ENCODE results near the gene EIF2B4.
"Not testable (repeated sequence)": the region's sequence is repeated elsewhere in the genome, so short reads cannot be mapped to it uniquely, and the experiment has no call there.

The EIF2B4 gene

DNA sequence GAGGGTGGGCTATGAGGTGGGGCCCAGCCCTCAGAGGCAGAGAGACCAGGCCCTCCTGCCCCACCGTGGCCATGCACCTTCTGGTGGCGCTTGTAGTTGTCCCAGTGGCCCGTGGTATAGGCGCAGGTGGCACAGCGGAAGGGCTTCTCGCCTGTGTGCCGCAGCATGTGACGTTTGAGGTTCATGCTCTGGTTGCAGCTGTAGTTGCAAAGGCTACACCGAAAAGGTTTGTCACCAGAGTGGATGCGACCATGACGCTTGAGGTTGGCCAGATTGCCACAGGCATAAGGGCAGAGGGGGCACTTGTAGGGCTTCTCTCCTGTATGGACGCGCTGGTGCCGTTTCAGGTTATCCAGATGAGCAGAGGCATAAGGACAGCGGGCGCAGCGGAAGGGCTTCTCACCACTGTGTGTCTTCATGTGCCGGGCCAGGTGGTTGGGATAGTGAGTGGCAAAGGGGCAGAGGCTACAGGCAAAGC is 7.5 kb upstream of the EIF2B4 start:
- DNase-seq (ENCODE audit: low read depth): no peak

- no peak for DNase-seq (ENCODE audit: low read depth)
These were observed 6.9 kb upstream of the EIF2B4 start for GRCh38 chr2:27376866-27377617.

DNA sequence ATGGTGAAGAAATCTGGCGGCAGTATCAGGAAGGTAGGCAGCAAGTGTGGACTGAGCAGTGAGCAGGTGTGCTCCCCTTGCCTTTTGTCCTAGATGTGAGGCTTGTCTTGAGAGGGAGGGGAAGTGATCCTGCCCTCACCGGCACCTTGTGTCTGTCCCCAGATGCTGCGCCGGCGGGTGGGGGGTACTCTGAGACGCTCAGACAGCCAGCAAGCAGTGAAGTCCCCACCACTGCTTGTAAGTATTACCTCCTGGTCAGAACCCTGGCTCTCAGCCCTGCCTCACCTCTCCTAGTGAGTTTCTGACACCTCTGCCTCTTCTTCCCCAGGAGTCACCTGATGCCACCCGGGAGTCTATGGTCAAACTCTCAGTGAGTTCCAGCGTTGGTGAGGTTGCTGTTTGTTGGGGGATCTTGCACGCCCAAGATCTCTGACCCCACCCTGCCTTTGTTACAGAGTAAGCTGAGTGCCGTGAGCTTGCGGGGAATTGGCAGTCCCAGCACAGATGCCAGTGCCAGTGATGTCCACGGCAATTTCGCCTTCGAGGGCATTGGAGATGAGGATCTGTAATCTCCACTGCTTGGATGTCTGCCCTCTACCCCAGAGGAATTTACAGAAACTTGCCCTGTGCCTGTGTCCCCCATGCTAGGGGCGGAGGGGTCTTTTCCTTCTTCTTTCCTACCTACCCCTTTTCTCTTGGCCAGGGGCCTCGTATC is 6.2 kb upstream of the EIF2B4 start:
- DNase-seq (ENCODE audit: low read depth): no peak

DNA sequence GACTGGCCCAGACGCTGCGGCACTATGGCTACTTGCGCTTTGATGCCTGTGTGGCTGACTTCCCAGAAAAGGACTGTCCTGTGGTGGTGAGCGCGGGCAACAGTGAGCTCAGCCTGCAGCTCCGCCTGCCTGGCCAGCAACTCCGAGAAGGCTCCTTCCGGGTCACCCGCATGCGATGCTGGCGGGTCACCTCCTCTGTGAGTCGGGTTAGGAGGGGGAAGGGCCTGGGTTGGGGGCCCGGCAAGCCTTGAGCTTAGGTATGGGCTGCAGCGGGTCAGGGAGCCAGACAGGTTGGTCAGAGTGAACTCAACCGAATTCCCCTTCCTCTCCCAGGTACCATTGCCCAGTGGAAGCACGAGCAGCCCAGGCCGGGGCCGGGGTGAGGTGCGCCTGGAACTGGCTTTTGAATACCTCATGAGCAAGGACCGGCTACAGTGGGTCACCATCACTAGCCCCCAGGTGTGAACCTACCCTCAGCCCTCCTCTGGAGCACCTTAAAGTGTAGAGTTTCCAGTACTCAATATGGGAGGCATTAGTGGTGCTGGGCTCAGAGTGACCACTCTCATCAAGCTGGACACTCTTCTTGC is 5.5 kb upstream of the EIF2B4 start:
- DNase-seq (ENCODE audit: low read depth): no peak

- no peak for DNase-seq (ENCODE audit: low read depth)
These were observed 3.4 kb upstream of the EIF2B4 start for GRCh38 chr2:27373567-27373966.

DNA sequence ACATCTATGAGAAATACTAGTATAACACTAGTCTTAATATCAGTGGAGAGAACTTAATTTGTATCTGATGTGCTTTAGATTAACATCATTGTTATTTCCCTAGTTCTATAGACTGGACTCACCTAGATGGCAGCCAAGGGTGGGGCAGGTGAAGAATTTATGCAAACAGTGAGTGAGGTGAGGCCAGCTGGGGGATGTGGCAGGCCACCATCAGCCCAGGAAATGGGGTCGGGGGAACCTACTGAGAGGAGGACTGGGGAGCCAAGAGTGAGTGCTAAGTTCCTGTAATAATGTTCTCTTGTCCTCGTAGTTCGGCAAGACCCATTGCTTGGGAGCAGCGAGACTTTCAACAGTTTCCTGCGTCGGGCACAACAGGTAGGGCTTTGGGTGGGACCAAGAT is 2.8 kb upstream of the EIF2B4 start:
- DNase-seq (ENCODE audit: low read depth): no peak

DNA sequence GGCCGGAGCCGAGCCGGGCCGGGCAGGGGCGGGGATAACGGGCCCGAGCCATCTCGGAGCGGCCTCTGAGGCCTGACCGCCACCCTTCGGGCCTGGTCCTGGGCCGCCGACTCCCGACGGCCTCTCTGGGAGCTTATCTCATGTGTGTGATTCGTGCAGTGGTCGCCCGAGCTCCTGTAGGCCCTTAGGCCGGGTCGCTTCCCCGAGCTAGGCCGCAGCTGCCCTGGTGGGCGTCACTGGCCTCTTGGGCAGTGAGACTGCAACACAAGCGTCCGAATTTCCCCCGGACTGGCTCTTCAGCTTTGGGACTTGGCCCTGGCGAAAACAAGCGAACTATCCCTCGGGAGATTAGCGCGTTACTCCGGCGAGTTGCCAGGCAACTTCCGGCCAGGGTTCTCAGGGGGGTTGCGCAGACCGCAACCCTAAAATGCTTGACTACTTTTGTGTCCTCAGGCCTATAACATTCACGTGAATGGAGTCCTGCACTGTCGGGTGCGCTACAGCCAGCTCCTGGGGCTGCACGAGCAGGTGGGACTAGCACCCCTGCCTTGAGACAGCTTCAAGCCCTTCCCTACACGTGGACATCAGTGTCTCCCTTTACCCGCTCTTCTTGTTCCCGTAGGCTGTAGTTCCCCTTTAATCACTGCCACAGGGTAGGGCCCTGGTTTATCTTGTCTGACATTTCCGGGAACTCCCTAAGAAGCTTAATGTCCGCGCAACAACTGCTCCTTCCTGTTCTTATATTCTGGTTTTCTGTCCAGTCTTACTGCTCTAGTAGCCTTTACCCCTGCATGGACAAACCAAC is 880 bp upstream of the EIF2B4 start:
- peak; percentile 61 for DNase-seq (ENCODE audit: low read depth)

GRCh38 chr2:27369471-27370025 is 590 bp downstream of the EIF2B4 start:
- DNase-seq (ENCODE audit: low read depth): peak; percentile 60

DNA sequence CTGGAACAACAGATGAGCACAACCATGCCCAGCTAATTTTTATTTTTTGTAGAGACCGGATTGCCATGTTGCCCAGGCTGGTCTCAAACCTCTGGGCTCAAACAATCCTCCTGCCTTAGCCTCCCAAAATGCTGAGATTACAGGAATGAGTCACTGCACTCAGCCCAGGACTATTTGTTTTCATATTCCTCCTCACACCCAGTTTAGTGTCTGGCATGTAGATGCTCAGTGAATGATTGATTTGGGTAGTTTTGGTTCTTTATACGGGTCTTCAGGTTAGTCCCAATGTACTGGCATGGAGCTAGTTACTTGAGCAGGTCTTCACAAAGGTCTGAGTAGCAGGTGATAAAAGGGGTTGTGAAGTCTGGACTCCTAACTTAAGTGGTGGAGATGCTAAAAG is 6.2 kb downstream of the EIF2B4 start:
- no peak for DNase-seq (ENCODE audit: low read depth)

DNA sequence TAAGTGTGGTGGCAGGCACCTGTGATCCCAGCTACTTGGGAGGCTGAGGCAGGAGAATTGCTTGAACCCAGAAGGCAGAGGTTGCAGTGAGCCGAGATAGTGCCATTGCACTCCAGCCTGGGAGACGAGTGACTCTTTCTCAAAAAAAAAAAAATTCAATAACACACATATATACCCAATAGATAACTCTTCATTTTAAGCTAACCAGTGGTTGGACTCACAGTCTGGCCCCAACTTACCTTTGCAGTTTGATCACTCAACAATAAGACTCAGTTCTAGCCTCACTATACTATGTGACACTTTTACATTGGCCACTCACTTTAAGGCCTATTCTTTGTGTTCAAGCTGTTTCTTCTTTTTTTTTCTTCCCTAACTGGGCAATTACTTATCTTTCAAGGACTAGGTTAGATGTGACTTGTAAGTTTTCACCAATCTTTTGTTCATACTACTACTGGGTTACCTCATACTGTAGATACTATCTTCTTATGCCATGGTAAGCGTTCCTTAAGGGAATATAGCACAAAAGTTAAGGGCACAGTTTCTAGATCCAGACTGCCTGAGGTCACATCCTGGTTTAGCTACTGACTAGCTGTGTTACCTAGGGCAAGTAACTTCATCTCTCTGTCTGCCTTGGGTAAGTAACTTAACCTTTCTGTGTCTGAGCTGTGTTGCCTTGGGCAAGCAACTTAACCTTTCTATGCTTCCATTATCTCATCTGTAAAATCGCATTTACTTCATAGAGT is 7.3 kb downstream of the EIF2B4 start:
- no peak for DNase-seq (ENCODE audit: low read depth)

DNA sequence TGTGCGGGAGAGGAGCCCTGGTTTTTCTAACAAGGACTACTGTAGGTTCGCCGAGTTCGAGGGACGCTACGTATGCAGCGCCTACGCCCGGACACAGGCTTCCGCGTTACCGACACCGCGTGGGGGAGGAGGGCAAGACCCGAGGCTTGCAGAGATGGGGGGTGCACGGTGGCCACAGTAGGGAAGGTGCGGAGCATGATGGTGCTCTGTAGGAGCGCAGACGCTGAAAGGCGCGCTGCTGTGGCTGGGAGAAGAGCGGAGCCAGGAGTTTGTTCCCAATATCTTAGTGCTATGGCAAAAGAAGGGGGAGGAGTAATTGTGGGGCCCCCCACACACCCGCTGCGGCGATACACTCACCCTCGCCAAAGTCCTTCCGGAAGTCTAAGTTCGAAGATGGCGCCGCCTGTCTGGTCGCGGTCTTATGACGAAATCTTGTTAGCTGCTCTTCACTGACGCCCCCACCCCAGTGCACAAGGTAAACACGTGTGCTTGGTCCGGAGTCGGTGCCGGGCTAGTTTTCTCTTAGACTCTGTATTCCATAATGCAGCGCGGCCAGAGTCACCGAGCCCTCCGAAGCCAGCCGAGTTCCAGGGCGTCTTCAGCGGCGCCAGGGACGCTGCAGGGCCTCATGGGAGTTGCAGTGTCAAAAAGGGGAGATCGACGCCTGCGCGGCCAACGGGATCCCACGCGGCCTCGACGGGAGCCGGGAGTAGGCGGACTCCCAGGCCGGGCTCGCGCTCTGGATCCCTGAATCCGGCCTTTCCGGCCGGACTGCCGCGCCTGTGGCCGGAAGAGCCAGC is 13.6 kb downstream of the EIF2B4 start, which contains the start of gene GTF3C2:
TSS of gene GTF3C2 (minus strand) at position 383 of the 800 bp plus-strand sequence. CDS start 13,210 bp downstream, outside the sequence.
- peak; percentile 94 for DNase-seq (ENCODE audit: low read depth)

- DNase-seq (ENCODE audit: low read depth): peak; percentile 43
These were observed 14.1 kb downstream of the EIF2B4 start for GRCh38 chr2:27356056-27356381.

GRCh38 chr2:27354597-27354927 is 15.6 kb downstream of the EIF2B4 start:
- no peak for DNase-seq (ENCODE audit: low read depth)

DNA sequence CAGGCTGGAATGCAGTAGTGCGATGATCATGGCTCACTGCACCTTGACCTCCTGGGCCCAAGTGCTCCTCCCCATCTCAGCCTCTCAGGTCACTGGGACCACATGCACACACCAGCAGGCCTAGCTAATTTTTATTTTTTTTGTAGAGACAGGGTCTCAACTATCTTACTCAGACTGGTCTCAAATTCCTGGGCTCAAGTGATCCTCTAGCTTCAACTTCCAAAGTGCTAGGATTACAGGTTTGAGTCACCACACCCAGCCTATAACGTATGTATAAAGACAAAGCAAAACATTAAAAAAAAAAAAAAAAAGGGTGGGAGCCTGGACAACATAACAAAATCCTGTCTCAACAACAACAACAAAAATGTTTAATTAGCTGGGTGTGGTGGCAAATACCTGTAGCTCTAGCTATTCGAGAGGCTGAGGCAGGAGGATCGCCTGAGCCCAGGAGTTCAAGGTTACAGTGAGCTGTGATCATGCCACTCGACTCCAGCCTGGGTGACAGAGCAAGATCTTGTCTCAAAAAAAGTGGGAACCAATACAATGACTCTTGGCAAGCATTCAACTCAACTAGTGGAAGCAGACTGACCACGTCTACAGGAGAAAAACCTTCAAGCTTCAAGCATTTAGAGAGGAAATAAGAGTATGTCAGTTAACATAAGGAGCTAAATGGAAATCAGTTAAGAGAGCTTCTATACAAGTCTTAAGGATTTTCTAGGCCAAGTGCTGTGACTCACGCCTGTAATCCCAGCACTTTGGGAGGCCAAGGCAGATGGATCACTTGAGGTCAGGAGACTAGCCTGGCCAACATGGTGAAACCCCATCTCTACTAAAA is 16.2 kb downstream of the EIF2B4 start:
- DNase-seq (ENCODE audit: low read depth): peak; percentile 48

GRCh38 chr2:27353386-27353761 is 16.8 kb downstream of the EIF2B4 start:
- DNase-seq (ENCODE audit: low read depth): not testable (repeated sequence)

DNA sequence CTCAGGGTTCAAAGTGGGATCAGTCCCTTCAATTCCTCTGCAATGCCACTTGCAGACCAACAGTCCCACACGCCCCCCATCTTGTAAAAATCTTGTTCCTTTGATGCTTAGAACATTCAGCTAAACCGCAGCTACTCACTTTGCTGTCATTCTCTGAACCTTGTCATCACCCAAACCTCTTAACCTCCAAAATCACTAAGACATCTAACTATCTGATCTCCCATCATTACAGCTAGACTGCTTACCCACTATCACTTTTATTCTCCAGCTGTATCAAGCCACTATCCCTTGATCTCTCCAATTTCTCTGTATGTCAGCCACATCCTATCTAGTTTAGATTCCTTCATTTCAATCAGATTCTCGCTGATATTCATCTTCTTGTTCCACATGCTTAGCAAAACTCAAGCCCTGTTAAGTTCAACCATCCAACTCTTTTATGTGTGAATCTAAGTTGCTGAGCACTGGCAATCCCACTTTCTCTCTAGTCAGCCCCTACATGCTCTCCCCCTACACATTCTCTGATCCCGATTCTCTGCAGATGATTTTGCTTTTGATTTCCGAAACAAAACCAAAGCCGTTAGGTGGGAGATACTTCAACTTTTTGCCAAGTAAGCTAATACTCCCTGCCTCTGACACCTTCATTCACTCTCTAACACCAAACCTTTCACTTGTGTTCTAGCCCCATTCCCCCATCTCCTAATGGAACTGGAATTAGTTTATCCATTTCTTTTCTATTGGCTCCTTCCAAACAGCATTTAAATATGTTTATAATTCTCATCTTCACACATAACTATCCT is 18.1 kb downstream of the EIF2B4 start:
- DNase-seq (ENCODE audit: low read depth): no peak

DNA sequence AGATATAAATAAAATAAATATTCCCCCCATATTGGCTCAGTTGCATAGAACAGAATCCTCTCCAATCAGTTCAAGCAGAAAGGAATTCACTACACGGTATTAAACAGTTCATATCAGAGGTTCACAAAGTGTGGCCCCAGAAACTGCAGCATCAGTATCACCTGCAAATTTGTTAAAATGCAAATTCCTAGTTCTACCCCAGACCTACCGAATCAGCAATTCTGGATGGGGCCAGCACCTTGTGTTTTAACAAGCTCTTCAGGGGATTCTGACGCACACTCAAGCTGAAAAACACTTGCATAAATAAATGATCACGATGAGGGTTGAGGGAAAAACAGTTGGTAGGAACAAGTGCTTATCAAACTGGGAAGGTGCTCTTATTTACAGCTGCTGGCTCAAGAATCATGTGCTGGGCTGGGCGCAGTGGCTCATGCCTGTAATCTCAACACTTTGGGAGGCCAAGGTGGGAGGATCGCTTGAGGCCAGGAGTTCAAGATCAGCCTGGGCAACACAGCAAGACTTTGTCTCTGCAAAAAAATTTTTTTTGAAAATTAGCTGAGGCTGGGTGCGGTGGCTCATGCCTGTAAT is 19.9 kb downstream of the EIF2B4 start:
- no peak for DNase-seq (ENCODE audit: low read depth)

GRCh38 chr2:27347641-27348040 is 22.5 kb downstream of the EIF2B4 start:
- DNase-seq (ENCODE audit: low read depth): no peak

Measured in fibroblast of gingiva (primary cell).